Sigmoid colon (tissue), 7 donors: ENCODE measurements around the gene TFF2. TPM values are rescaled to one million over a fixed set of nuclear protein-coding genes. Genes with fewer than 3 reads are reported as not detected.

Source experiments
- DNase-seq: peaks from one replicate; pipeline ENCODE4 v3.0.0-alpha.2; 2019
- H3K27ac ChIP-seq, 4 donors: fragments of 200-600 bp; sonication (generic); one replicate each; pipeline ENCODE4 v1.5.1; 2016 to 2019; ENCODE audit warnings: mild to moderate bottlenecking in 1 of 4
- H3K27me3 ChIP-seq, 3 donors: fragments of 200-600 bp; sonication (generic); one replicate each; pipeline ENCODE4 v1.5.1; 2019; ENCODE audit warnings: mild to moderate bottlenecking in 1 of 3
- H3K36me3 ChIP-seq, 4 donors: fragments of 200-600 bp; sonication (generic); one replicate each; pipeline ENCODE4 v1.5.1; 2016 to 2019
- H3K4me1 ChIP-seq, 4 donors: fragments of 200-600 bp; sonication (generic); one replicate each; pipeline ENCODE4 v1.5.1; 2017 to 2019
- H3K4me3 ChIP-seq, 4 donors: fragments of 200-600 bp; sonication (generic); one replicate each; pipeline ENCODE4 v1.5.1; 2017 to 2019; ENCODE audit warnings: mild to moderate bottlenecking in 2 of 4, moderate library complexity in 1 of 4
- H3K9me3 ChIP-seq, 4 donors: fragments of 200-600 bp in 3 of 4; sonication (generic) in 3 of 4; one replicate each; pipeline versions ENCODE4 v1.5.1 to v1.6.1; 2013 to 2019
- CTCF ChIP-seq, 4 experiments: fragments of 450-650 bp in 3 of 4; fragments of 200-600 bp in 1 of 4; IDR thresholded peaks; one replicate each; pipeline ENCODE4 v1.5.1; 2016 to 2019; ENCODE audit warnings: antibody characterized with exemption in 4 of 4, mild to moderate bottlenecking in 3 of 4, moderate library complexity in 2 of 4
- EP300 ChIP-seq, 4 donors: sonication (generic); formaldehyde crosslinking; IDR thresholded peaks; one replicate each; pipeline ENCODE4 v1.6.1; 2017; ENCODE audit warnings: antibody characterized with exemption in 4 of 4
- POLR2A ChIP-seq, 2 donors: fragments of 450-650 bp; IDR thresholded peaks; one replicate each; pipeline ENCODE4 v1.6.1; 2016; ENCODE audit warnings: antibody characterized with exemption in 2 of 2, mild to moderate bottlenecking in 2 of 2, moderate library complexity in 2 of 2
- POLR2AphosphoS5 ChIP-seq, 4 donors: sonication (generic); formaldehyde crosslinking; IDR thresholded peaks; one replicate each; pipeline ENCODE4 v1.6.1; 2017; ENCODE audit warnings: antibody characterized with exemption in 4 of 4
- WGBS, 2 donors: extraction: QIAGEN DNeasy Blood & Tissue Kit; methylation state at CpG; one replicate each; pipeline ENCODE4 v1.1.7; 2013; 5-methylcytosine and 5-hydroxymethylcytosine counted together
- intact Hi-C: fragments of 100-400 bp; cut with DNase I; formaldehyde crosslinking; loops from one replicate; pipeline ENCODE4 v1.15.1; 2023
- polyA plus RNA-seq, 3 donors: library from polyadenylated mRNA; stranded (reverse); fragments of 200-250 nt; gene quantifications; one replicate each; pipeline ENCODE4 v1.2.3, GENCODE V29; 2013
- total RNA-seq, 4 donors: library from RNA; depleted of rRNA; stranded (reverse); fragments of >200 nt; gene quantifications; one replicate each; pipeline ENCODE4 v1.1.0, GENCODE V29; 2016
- donor health status: healthy with polysubstance abuse.
- donor health status: Bipolar disorder and iron deficiency.
- donor health status: healthy.

Gene TFF2
- total and polyA plus RNA-seq, 7 donors, result 1.5 to 23.4 (median 3.0) TPM; not detected in 4

GRCh38 chr21:42338729-42339715, 11.8 kb downstream of the TFF2 start:
- peak; percentile 53 for DNase-seq
- Histone ChIP-seq H3K4me3 (no peak overlapping the region), H3K9me3 (no peaks in the 10 kb centered on the region), H3K4me1 (peaks cover 0 to 7% (median 0%) of the 10 kb centered on the region in 4 donors), H3K27me3 (peaks cover 0 to 25% (median 5%) of the 10 kb centered on the region in 3 donors), H3K27ac (no peak overlapping the region), H3K36me3 (no peaks in the 10 kb centered on the region)
- WGBS, 2 donors, result 92 to 93% methylated on average over 17 of the region's 17 CpGs
- intact Hi-C loops, result no loop called here
- no peak for TF ChIP-seq POLR2A (IDR thresholded peaks at IDR 0.05)
- no peak for TF ChIP-seq EP300 (IDR thresholded peaks at IDR 0.05)
- no peak for TF ChIP-seq POLR2AphosphoS5 (IDR thresholded peaks at IDR 0.05)

- Histone ChIP-seq H3K27ac (no peak overlapping the region), H3K4me1 (peaks cover 0 to 7% (median 0%) of the 10 kb centered on the region in 4 donors), H3K36me3 (no peaks in the 10 kb centered on the region), H3K9me3 (no peaks in the 10 kb centered on the region), H3K27me3 (peaks cover 0 to 30% (median 6%) of the 10 kb centered on the region in 3 donors), H3K4me3 (no peak overlapping the region)
- TF ChIP-seq EP300 (IDR thresholded peaks at IDR 0.05), result no peak
- no peak for TF ChIP-seq POLR2A (IDR thresholded peaks at IDR 0.05)
- peak in 1 of 4 donors; percentile 8 for TF ChIP-seq POLR2AphosphoS5 (IDR thresholded peaks at IDR 0.05)
- peak in 3 of 4 experiments; percentile 35 to 55 (median 49) for TF ChIP-seq CTCF (IDR thresholded peaks at IDR 0.05)
- DNase-seq, result peak; percentile 75
- WGBS, 2 donors, result 47 to 51% methylated on average over 23 of the region's 23 CpGs
- intact Hi-C loops, result no loop called here
These were observed 12.7 kb downstream of the TFF2 start for GRCh38 chr21:42337830-42338728.

GRCh38 chr21:42337276-42337675, 13.5 kb downstream of the TFF2 start:
- no peak overlapping the region for H3K27ac ChIP-seq
- 43 to 78% methylated on average over 4 of the region's 4 CpGs for WGBS, 2 donors
- no peaks in the 10 kb centered on the region for H3K9me3 ChIP-seq
- H3K36me3 ChIP-seq, result no peaks in the 10 kb centered on the region
- intact Hi-C loops, result no loop called here
- no peak for TF ChIP-seq EP300 (IDR thresholded peaks at IDR 0.05)
- TF ChIP-seq POLR2AphosphoS5 (IDR thresholded peaks at IDR 0.05), result no peak
- no peak for TF ChIP-seq POLR2A (IDR thresholded peaks at IDR 0.05)
- no peak for TF ChIP-seq CTCF (IDR thresholded peaks at IDR 0.05)
- H3K27me3 ChIP-seq, result peaks cover 0 to 38% (median 6%) of the 10 kb centered on the region in 3 donors
- H3K4me1 ChIP-seq, result peaks cover 0 to 7% (median 0%) of the 10 kb centered on the region in 4 donors
- peak; percentile 5 for DNase-seq
- no peak overlapping the region for H3K4me3 ChIP-seq

- TF ChIP-seq POLR2AphosphoS5 (IDR thresholded peaks at IDR 0.05), result no peak
- TF ChIP-seq CTCF (IDR thresholded peaks at IDR 0.05), result no peak
- no peak for TF ChIP-seq POLR2A (IDR thresholded peaks at IDR 0.05)
- no peak for TF ChIP-seq EP300 (IDR thresholded peaks at IDR 0.05)
- intact Hi-C loops, result no loop called here
- no peaks in the 10 kb centered on the region for H3K9me3 ChIP-seq
- peak; percentile 15 for DNase-seq
- no peak overlapping the region for H3K27ac ChIP-seq
- no peak overlapping the region for H3K4me3 ChIP-seq
- no peaks in the 10 kb centered on the region for H3K36me3 ChIP-seq
- H3K4me1 ChIP-seq, result peaks cover 0 to 7% (median 0%) of the 10 kb centered on the region in 4 donors
- H3K27me3 ChIP-seq, result peaks cover 0 to 41% (median 6%) of the 10 kb centered on the region in 3 donors
- 66 to 78% methylated on average over 10 of the region's 10 CpGs for WGBS, 2 donors
These were observed 14.7 kb downstream of the TFF2 start for GRCh38 chr21:42336054-42336453.
